ENCODE data around the gene ARMH2.
"Not testable (repeated sequence)": the region's sequence is repeated elsewhere in the genome, so short reads cannot be mapped to it uniquely, and the experiment has no call there.

ARMH2 gene

DNA sequence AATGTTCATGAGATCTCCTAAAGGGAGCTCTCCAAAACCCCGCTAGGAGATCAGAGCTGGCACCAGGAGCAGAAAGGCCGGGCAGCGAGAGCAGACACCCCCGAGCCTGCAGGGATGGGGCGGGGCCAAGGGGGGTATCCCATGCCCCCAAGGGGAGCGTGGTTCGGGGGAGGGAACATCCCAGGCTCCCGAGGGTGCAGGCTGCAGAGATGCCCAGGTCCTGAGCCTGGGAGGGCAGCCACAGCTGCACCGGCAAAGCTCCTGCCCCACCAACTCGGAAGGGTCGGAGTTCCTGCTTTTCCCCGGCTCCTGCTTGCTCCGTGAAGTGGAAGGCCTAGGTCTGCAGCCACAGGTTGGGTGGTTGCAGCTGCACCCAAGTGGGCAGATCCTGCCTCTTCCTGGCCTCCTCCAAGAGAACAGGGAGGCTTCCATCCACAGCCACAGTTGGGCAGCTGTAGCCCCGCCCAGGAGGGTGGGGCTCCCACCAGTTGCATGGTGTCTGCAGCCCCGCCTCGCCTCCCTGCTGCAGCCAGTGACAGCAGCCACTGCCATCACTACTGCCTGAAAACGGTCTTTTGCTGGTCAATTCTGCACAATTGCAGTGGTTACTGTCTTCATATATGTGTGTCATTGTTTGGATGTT lies 37.4 kb downstream of the ARMH2 start:
- Histone ChIP-seq H3K27ac (no peak overlapping the region), H3K4me3 (ENCODE audit: low read depth, low read length) (no peak overlapping the region), H3K27me3 (replicated peaks) (no peaks in the 10 kb centered on the region), H3K36me3 (replicated peaks) (no peaks in the 10 kb centered on the region)
- no peak for DNase-seq
- in situ Hi-C loops (cut with HindIII; ENCODE audit: low pct_ligation_motif_present, low sequenced_read_pairs), result no loop called here
- TF ChIP-seq CTCF (IDR thresholded peaks at IDR 0.05; ENCODE audit: low read depth, low read length, missing control alignments), result no peak

- Histone ChIP-seq H3K27ac (no peak overlapping the region), H3K27me3 (replicated peaks) (no peaks in the 10 kb centered on the region), H3K36me3 (replicated peaks) (no peaks in the 10 kb centered on the region), H3K4me3 (ENCODE audit: low read depth, low read length) (no peak overlapping the region)
- no peak for DNase-seq
- no peak for TF ChIP-seq CTCF (IDR thresholded peaks at IDR 0.05; ENCODE audit: low read depth, low read length, missing control alignments)
- in situ Hi-C loops (cut with HindIII; ENCODE audit: low pct_ligation_motif_present, low sequenced_read_pairs), result no loop called here
Observed at GRCh38 chr6:24760210-24760609, 38.5 kb downstream of the ARMH2 start.

DNA sequence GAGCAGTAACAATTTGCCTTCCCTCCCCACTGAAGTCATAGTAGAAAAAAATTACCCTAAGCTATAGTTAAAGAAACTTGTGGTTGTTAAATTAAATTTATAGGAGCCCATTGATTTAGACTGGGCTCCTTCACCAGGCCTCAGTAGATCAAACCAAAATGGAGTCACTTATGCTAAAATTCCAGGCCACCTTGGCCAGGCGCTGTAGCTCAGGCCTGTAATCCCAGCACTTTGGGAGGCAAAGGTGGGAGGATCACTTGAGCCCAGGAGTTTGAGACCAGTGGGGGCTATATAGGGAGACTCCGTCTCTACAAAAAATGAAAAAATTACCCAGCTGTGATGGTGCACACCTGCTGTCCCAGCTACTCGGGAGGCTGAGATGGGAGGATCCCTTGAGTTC lies 39.0 kb downstream of the ARMH2 start:
- no peaks in the 10 kb centered on the region for H3K36me3 ChIP-seq (replicated peaks)
- in situ Hi-C loops (cut with HindIII; ENCODE audit: low pct_ligation_motif_present, low sequenced_read_pairs), result no loop called here
- no peak for DNase-seq
- H3K27me3 ChIP-seq (replicated peaks), result no peaks in the 10 kb centered on the region
- no peak overlapping the region for H3K4me3 ChIP-seq (ENCODE audit: low read depth, low read length)
- TF ChIP-seq CTCF (IDR thresholded peaks at IDR 0.05; ENCODE audit: low read depth, low read length, missing control alignments), result no peak
- no peak overlapping the region for H3K27ac ChIP-seq

DNA sequence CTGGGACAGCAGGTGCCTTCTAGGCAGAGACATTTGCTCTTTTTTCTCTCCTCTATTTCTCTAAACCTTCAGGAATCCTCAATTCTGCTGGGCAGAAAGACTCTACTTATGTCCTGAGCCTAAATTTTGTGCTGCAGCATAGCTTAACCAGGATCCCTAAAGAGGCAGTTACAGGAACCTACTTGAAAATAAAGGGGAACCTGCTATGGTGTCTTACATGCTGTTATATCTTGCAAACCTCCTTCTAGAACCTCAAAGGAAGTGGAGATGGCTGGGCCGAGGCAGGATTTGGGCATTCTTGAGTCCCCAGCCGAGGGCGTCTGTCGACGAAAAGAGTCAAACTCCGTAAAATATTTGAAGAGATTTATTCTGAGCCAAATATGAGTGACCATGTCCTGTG lies 41.1 kb downstream of the ARMH2 start:
- no peak for TF ChIP-seq CTCF (IDR thresholded peaks at IDR 0.05; ENCODE audit: low read depth, low read length, missing control alignments)
- DNase-seq, result no peak
- no peaks in the 10 kb centered on the region for H3K36me3 ChIP-seq (replicated peaks)
- in situ Hi-C loops (cut with HindIII; ENCODE audit: low pct_ligation_motif_present, low sequenced_read_pairs), result no loop called here
- H3K27me3 ChIP-seq (replicated peaks), result no peaks in the 10 kb centered on the region
- H3K4me3 ChIP-seq (ENCODE audit: low read depth, low read length), result no peak overlapping the region
- H3K27ac ChIP-seq, result no peak overlapping the region

DNA sequence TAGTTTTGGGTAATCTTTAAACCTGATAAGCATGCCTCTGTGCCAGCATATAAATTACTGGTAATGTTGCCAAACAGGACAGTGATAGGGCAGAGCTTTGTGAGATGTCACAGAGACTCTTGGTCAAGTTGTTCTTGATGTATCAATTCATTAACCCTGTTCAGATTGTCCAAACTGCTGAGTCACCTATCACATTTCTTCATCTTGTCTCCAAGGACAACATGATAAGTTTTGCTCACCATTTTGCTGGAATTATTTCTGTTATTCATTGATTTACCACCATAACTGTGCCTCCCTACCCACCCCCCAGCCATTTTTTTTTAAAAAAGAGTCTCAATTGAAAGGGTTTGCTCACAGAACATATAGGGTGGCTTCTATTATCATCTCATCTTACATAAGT lies 43.4 kb downstream of the ARMH2 start:
- H3K36me3 ChIP-seq (replicated peaks), result no peaks in the 10 kb centered on the region
- TF ChIP-seq CTCF (IDR thresholded peaks at IDR 0.05; ENCODE audit: low read depth, low read length, missing control alignments), result no peak
- no peak overlapping the region for H3K4me3 ChIP-seq (ENCODE audit: low read depth, low read length)
- H3K27ac ChIP-seq, result no peak overlapping the region
- no peaks in the 10 kb centered on the region for H3K27me3 ChIP-seq (replicated peaks)
- in situ Hi-C loops (cut with HindIII; ENCODE audit: low pct_ligation_motif_present, low sequenced_read_pairs), result no loop called here
- no peak for DNase-seq

DNA sequence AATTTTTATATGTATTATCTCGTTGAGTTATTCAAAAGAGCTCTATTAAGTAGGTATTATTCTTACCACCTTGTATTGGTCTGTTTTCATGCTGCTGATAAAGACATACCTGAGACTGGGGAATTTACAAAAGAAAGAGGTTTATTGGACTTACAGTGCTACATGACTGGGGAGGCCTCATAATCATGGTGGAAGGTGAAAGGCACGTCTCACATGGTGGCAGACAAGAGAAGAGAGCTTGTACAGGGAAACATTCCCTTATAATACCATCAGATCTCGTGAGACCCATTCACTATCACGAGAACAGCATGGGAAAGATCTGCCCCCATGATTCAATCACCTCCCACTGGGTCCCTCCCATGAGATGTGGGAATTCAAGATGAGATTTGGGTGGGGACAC lies 44.3 kb downstream of the ARMH2 start:
- H3K27ac ChIP-seq; H3K4me3 ChIP-seq (ENCODE audit: low read depth, low read length); H3K27me3 ChIP-seq (replicated peaks); in situ Hi-C loops (cut with HindIII; ENCODE audit: low pct_ligation_motif_present, low sequenced_read_pairs); DNase-seq; H3K36me3 ChIP-seq (replicated peaks): not testable (repeated sequence)

Data from brain microvascular endothelial cell (primary cell).